ENCODE results near the gene UBC.
A peak's percentile ranks its signal among the peaks of the same experiment; 100 is the strongest.
"Not testable (repeated sequence)": the region's sequence is repeated elsewhere in the genome, so short reads cannot be mapped to it uniquely, and the experiment has no call there.

Gene UBC

GRCh38 chr12:124914392-124915238 lies at the start of gene UBC:
Gene UBC (minus strand): TSS chr12:124914650. CDS start chr12:124913771, 879 bp downstream.
- DNase-seq, result no peak

- DNase-seq, result peak; percentile 60
Observed at GRCh38 chr12:124963211-124963610, 48.8 kb upstream of the UBC start.

- no peak for DNase-seq
Observed at GRCh38 chr12:124961055-124961454, 46.6 kb upstream of the UBC start.

- no peak for DNase-seq
Observed at GRCh38 chr12:124956571-124956970, 42.1 kb upstream of the UBC start.

GRCh38 chr12:124954771-124955170 lies 40.3 kb upstream of the UBC start:
- no peak for DNase-seq

GRCh38 chr12:124953689-124954405 lies 39.4 kb upstream of the UBC start:
- DNase-seq, result no peak

GRCh38 chr12:124952801-124953200 lies 38.4 kb upstream of the UBC start:
- DNase-seq, result no peak

GRCh38 chr12:124952295-124952694 lies 37.8 kb upstream of the UBC start:
- DNase-seq, result no peak

GRCh38 chr12:124949779-124950728 lies 35.6 kb upstream of the UBC start:
- DNase-seq, result no peak

GRCh38 chr12:124949066-124949465 lies 34.6 kb upstream of the UBC start:
- no peak for DNase-seq

- no peak for DNase-seq
Observed at GRCh38 chr12:124947561-124948398, 33.3 kb upstream of the UBC start.

- DNase-seq, result no peak
Observed at GRCh38 chr12:124947013-124947412, 32.6 kb upstream of the UBC start.

- DNase-seq, result no peak
Observed at GRCh38 chr12:124946447-124946793, 32.0 kb upstream of the UBC start.

- no peak for DNase-seq
Observed at GRCh38 chr12:124941170-124941527, 26.7 kb upstream of the UBC start.

GRCh38 chr12:124940393-124941169 lies 26.1 kb upstream of the UBC start:
- DNase-seq, result no peak

- DNase-seq, result no peak
Observed at GRCh38 chr12:124940143-124940392, 25.6 kb upstream of the UBC start.

- no peak for DNase-seq
Observed at GRCh38 chr12:124939421-124940142, 25.1 kb upstream of the UBC start.

- DNase-seq, result no peak
Observed at GRCh38 chr12:124939079-124939420, 24.6 kb upstream of the UBC start.

GRCh38 chr12:124938587-124938986 lies 24.1 kb upstream of the UBC start:
- DNase-seq, result no peak

- DNase-seq, result no peak
Observed at GRCh38 chr12:124938108-124938507, 23.7 kb upstream of the UBC start.

GRCh38 chr12:124931528-124931927 lies 17.1 kb upstream of the UBC start:
- DNase-seq, result not testable (repeated sequence)
